ENCODE data around the gene SH2D1B.

The SH2D1B gene

DNA sequence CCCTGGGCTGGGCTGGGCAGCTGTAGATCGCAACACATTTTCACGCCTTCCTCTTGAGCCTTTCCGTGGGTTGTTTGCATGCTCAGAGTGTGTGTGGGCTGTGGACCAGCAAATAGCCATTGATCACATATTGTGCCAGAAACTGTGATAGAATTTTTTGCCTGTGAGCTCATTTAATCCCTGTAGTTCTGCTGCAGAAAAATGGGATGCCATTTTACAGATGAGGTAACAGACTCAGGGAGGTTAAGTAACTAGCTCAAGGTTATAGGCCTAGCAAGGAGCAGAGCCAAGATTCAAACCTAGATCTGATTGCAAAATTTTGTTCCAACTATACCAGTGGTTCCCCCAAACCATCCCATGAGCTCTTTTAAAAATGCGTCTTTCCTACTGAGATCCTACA lies 45.8 kb downstream of the SH2D1B start:
- H3K79me1 ChIP-seq (replicated peaks; ENCODE audit: low read length, poor library complexity, severe bottlenecking) = no peaks in the 10 kb centered on the region
- H3K18ac ChIP-seq (ENCODE audit: low read depth in 1 of 2, low read length in 2 of 2) = no peak overlapping the region
- no peak overlapping the region for H3K23ac ChIP-seq (ENCODE audit: low read length in 2 of 2)
- no peak overlapping the region for H3K9ac ChIP-seq (ENCODE audit: low read length)
- peaks cover 0 to 49% of the 10 kb centered on the region in 2 experiments for H3K27me3 ChIP-seq (ENCODE audit: control insufficient read depth in 1 of 2, insufficient read depth in 1 of 2, low read length in 2 of 2)
- H4K8ac ChIP-seq (ENCODE audit: low read length) = no peak overlapping the region
- H2BK12ac ChIP-seq (ENCODE audit: low read length in 2 of 2) = no peak overlapping the region
- no peak overlapping the region for H3K4me2 ChIP-seq (ENCODE audit: low read length, poor library complexity, severe bottlenecking)
- H2AFZ ChIP-seq (ENCODE audit: low read depth, low read length) = no peak overlapping the region
- no peak for DNase-seq
- no peak overlapping the region for H4K91ac ChIP-seq (ENCODE audit: low read length)
- H2BK120ac ChIP-seq (ENCODE audit: low read depth, low read length) = no peak overlapping the region
- H2AK5ac ChIP-seq (ENCODE audit: low read length, severe bottlenecking) = no peak overlapping the region
- no peak overlapping the region for H3K4me3 ChIP-seq (ENCODE audit: insufficient read depth in 1 of 2, low read depth in 1 of 2, low read length in 2 of 2)
- H2BK15ac ChIP-seq (ENCODE audit: low read depth, poor library complexity, severe bottlenecking) = no peak overlapping the region
- no peak overlapping the region for H3K27ac ChIP-seq (ENCODE audit: low read length, poor library complexity, severe bottlenecking)
- no peak overlapping the region for H3K14ac ChIP-seq (ENCODE audit: low read length in 2 of 2)
- H3K4ac ChIP-seq (ENCODE audit: low read depth in 1 of 2, low read length in 2 of 2) = no peak overlapping the region
- 71% methylated on average over 4 of the region's 4 CpGs for WGBS
- H3K36me3 ChIP-seq (ENCODE audit: control insufficient read depth in 1 of 2, insufficient read depth in 2 of 2, low read depth in 1 of 2, low read length in 2 of 2) = peaks cover 0 to 10% of the 10 kb centered on the region in 2 experiments
- no peaks in the 10 kb centered on the region for H3K9me3 ChIP-seq (ENCODE audit: control insufficient read depth, low read length)
- no peak overlapping the region for H2BK5ac ChIP-seq (ENCODE audit: low read depth, low read length, poor library complexity, severe bottlenecking)
- H3K4me1 ChIP-seq (ENCODE audit: control insufficient read depth, insufficient read depth, low read depth, low read length) = peaks cover 5% of the 10 kb centered on the region

DNA sequence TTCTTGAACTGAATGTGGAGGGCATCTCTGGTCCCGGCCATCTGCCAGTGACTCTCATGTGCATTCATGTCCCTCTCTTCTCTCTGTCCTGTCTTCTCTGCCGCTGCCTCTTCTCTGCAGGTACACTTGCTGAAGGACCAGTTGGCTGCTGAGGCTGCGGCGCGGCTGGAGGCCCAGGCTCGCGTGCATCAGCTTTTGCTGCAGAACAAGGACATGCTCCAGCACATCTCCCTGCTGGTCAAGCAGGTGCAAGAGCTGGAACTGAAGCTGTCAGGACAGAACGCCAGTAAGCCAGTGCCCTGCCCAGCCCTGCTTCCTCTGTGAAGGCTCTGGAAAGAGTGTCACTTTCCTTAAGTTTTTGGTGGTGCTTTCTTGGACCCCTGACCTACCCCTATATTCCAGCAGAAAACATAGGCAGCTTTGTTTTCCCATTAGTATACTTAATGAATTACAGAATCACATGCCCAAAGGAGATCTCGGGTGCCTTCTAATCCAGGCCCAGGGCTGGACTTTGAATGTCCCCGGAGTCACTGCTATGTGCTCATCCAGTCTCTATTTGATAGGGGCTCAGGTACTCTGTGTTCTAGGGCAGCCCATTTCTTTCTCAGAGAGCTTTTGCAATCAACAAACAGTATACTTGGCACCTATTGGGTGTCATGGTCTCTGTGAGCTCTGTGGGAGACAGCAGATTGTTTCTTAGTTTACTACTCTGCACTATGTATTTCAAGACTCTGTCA lies 46.5 kb downstream of the SH2D1B start:
- H3K18ac ChIP-seq (ENCODE audit: low read depth in 1 of 2, low read length in 2 of 2) = no peak overlapping the region
- H2BK120ac ChIP-seq (ENCODE audit: low read depth, low read length) = no peak overlapping the region
- H3K4ac ChIP-seq (ENCODE audit: low read depth in 1 of 2, low read length in 2 of 2) = no peak overlapping the region
- DNase-seq = no peak
- peaks cover 0 to 14% of the 10 kb centered on the region in 2 experiments for H3K36me3 ChIP-seq (ENCODE audit: control insufficient read depth in 1 of 2, insufficient read depth in 2 of 2, low read depth in 1 of 2, low read length in 2 of 2)
- H4K8ac ChIP-seq (ENCODE audit: low read length) = no peak overlapping the region
- no peak overlapping the region for H3K4me3 ChIP-seq (ENCODE audit: insufficient read depth in 1 of 2, low read depth in 1 of 2, low read length in 2 of 2)
- H4K91ac ChIP-seq (ENCODE audit: low read length) = no peak overlapping the region
- no peak overlapping the region for H2BK12ac ChIP-seq (ENCODE audit: low read length in 2 of 2)
- H3K79me1 ChIP-seq (replicated peaks; ENCODE audit: low read length, poor library complexity, severe bottlenecking) = no peaks in the 10 kb centered on the region
- no peak overlapping the region for H2BK5ac ChIP-seq (ENCODE audit: low read depth, low read length, poor library complexity, severe bottlenecking)
- no peaks in the 10 kb centered on the region for H3K9me3 ChIP-seq (ENCODE audit: control insufficient read depth, low read length)
- H3K9ac ChIP-seq (ENCODE audit: low read length) = no peak overlapping the region
- no peak overlapping the region for H2BK15ac ChIP-seq (ENCODE audit: low read depth, poor library complexity, severe bottlenecking)
- H3K4me2 ChIP-seq (ENCODE audit: low read length, poor library complexity, severe bottlenecking) = no peak overlapping the region
- H3K27ac ChIP-seq (ENCODE audit: low read length, poor library complexity, severe bottlenecking) = no peak overlapping the region
- 93% methylated on average over 10 of the region's 10 CpGs for WGBS
- no peak overlapping the region for H3K14ac ChIP-seq (ENCODE audit: low read length in 2 of 2)
- no peak overlapping the region for H2AFZ ChIP-seq (ENCODE audit: low read depth, low read length)
- peaks cover 9% of the 10 kb centered on the region for H3K4me1 ChIP-seq (ENCODE audit: control insufficient read depth, insufficient read depth, low read depth, low read length)
- H3K27me3 ChIP-seq (ENCODE audit: control insufficient read depth in 1 of 2, insufficient read depth in 1 of 2, low read length in 2 of 2) = peaks cover 0 to 49% of the 10 kb centered on the region in 2 experiments
- H3K23ac ChIP-seq (ENCODE audit: low read length in 2 of 2) = no peak overlapping the region
- H2AK5ac ChIP-seq (ENCODE audit: low read length, severe bottlenecking) = no peak overlapping the region

DNA sequence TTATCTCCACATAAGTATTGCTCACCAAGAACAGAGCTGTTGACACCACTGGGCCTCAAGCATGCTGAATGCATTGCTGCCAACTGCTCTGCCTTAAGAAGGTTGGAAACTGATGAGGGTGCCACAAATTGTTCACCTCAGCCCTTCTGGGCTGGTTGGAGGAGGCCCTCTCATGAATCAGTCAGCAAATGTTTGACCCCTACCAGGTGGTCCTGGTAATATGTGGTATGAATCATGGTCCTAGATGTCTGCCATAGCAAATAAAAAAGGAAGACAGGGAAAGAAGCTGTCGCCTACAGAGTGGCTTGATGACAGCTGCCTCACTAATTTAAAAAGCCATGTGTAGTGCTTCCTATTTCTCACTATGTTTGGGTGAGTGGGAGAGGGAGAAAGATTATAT lies 47.4 kb downstream of the SH2D1B start:
- H3K9ac ChIP-seq (ENCODE audit: low read length) = no peak overlapping the region
- no peak overlapping the region for H3K18ac ChIP-seq (ENCODE audit: low read depth in 1 of 2, low read length in 2 of 2)
- no peaks in the 10 kb centered on the region for H3K79me1 ChIP-seq (replicated peaks; ENCODE audit: low read length, poor library complexity, severe bottlenecking)
- no peak overlapping the region for H2BK12ac ChIP-seq (ENCODE audit: low read length in 2 of 2)
- H3K4me1 ChIP-seq (ENCODE audit: control insufficient read depth, insufficient read depth, low read depth, low read length) = peaks cover 9% of the 10 kb centered on the region
- H3K23ac ChIP-seq (ENCODE audit: low read length in 2 of 2) = no peak overlapping the region
- no peak overlapping the region for H3K4me2 ChIP-seq (ENCODE audit: low read length, poor library complexity, severe bottlenecking)
- no peak overlapping the region for H3K4me3 ChIP-seq (ENCODE audit: insufficient read depth in 1 of 2, low read depth in 1 of 2, low read length in 2 of 2)
- H3K14ac ChIP-seq (ENCODE audit: low read length in 2 of 2) = no peak overlapping the region
- H2BK120ac ChIP-seq (ENCODE audit: low read depth, low read length) = no peak overlapping the region
- no peak overlapping the region for H2BK5ac ChIP-seq (ENCODE audit: low read depth, low read length, poor library complexity, severe bottlenecking)
- no peak overlapping the region for H2AK5ac ChIP-seq (ENCODE audit: low read length, severe bottlenecking)
- H2BK15ac ChIP-seq (ENCODE audit: low read depth, poor library complexity, severe bottlenecking) = no peak overlapping the region
- H3K27me3 ChIP-seq (ENCODE audit: control insufficient read depth in 1 of 2, insufficient read depth in 1 of 2, low read length in 2 of 2) = peaks cover 0 to 48% of the 10 kb centered on the region in 2 experiments
- no peak overlapping the region for H4K91ac ChIP-seq (ENCODE audit: low read length)
- H3K4ac ChIP-seq (ENCODE audit: low read depth in 1 of 2, low read length in 2 of 2) = no peak overlapping the region
- H2AFZ ChIP-seq (ENCODE audit: low read depth, low read length) = no peak overlapping the region
- no peak overlapping the region for H4K8ac ChIP-seq (ENCODE audit: low read length)
- no peaks in the 10 kb centered on the region for H3K9me3 ChIP-seq (ENCODE audit: control insufficient read depth, low read length)
- no peak overlapping the region for H3K27ac ChIP-seq (ENCODE audit: low read length, poor library complexity, severe bottlenecking)
- WGBS = 88% methylated on average over 1 of the region's 1 CpG
- H3K36me3 ChIP-seq (ENCODE audit: control insufficient read depth in 1 of 2, insufficient read depth in 2 of 2, low read depth in 1 of 2, low read length in 2 of 2) = peaks cover 0 to 14% of the 10 kb centered on the region in 2 experiments
- DNase-seq = no peak

DNA sequence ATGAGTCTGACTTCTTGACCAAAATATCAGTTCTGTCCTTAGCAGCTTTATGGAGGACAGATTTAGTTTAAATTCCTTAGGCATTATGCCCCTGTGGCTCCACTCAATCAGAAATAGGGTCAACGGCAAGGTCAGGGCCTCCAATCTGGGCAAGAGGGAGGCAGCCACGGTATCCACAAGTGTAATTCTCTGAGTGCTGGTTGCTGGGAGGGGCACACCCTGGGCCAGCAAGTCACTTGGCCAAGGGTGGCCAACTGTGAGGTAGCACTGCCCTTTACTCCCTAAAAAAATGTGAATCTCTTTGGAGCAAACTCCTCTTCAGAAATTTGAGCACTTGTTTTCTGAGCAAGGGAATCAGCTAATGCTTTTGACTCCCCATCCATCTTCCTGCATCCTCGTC lies 48.1 kb downstream of the SH2D1B start:
- Histone ChIP-seq H2BK120ac (ENCODE audit: low read depth, low read length) (no peak overlapping the region), H3K27me3 (ENCODE audit: control insufficient read depth in 1 of 2, insufficient read depth in 1 of 2, low read length in 2 of 2) (peaks cover 0 to 42% of the 10 kb centered on the region in 2 experiments), H3K4me1 (ENCODE audit: control insufficient read depth, insufficient read depth, low read depth, low read length) (peaks cover 9% of the 10 kb centered on the region), H3K36me3 (ENCODE audit: control insufficient read depth in 1 of 2, insufficient read depth in 2 of 2, low read depth in 1 of 2, low read length in 2 of 2) (peaks cover 0 to 14% of the 10 kb centered on the region in 2 experiments), H3K4me3 (ENCODE audit: insufficient read depth in 1 of 2, low read depth in 1 of 2, low read length in 2 of 2) (no peak overlapping the region), H3K23ac (ENCODE audit: low read length in 2 of 2) (no peak overlapping the region), H3K14ac (ENCODE audit: low read length in 2 of 2) (no peak overlapping the region), H4K91ac (ENCODE audit: low read length) (no peak overlapping the region), H2BK15ac (ENCODE audit: low read depth, poor library complexity, severe bottlenecking) (no peak overlapping the region), H4K8ac (ENCODE audit: low read length) (no peak overlapping the region), H2AFZ (ENCODE audit: low read depth, low read length) (no peak overlapping the region), H3K18ac (ENCODE audit: low read depth in 1 of 2, low read length in 2 of 2) (no peak overlapping the region), H2AK5ac (ENCODE audit: low read length, severe bottlenecking) (no peak overlapping the region), H3K4me2 (ENCODE audit: low read length, poor library complexity, severe bottlenecking) (no peak overlapping the region), H2BK5ac (ENCODE audit: low read depth, low read length, poor library complexity, severe bottlenecking) (no peak overlapping the region), H3K9me3 (ENCODE audit: control insufficient read depth, low read length) (no peaks in the 10 kb centered on the region), H3K79me1 (replicated peaks; ENCODE audit: low read length, poor library complexity, severe bottlenecking) (no peaks in the 10 kb centered on the region), H3K4ac (ENCODE audit: low read depth in 1 of 2, low read length in 2 of 2) (no peak overlapping the region), H3K27ac (ENCODE audit: low read length, poor library complexity, severe bottlenecking) (no peak overlapping the region), H2BK12ac (ENCODE audit: low read length in 2 of 2) (no peak overlapping the region), H3K9ac (ENCODE audit: low read length) (no peak overlapping the region)
- 83% methylated on average over 3 of the region's 3 CpGs for WGBS
- no peak for DNase-seq
